Measurements from ENCODE around the gene CLIP4. TPM values are rescaled to one million over a fixed set of nuclear protein-coding genes. Genes with fewer than 3 reads are reported as not detected.

Gene CLIP4
- total and polyA plus RNA-seq, 2 of the 4 experiments (the other 2 are of a cell fraction): 29.7 to 66.3 TPM

GRCh38 chr2:29134933-29135332, 19.7 kb downstream of the CLIP4 start:
- ChIA-PET CTCF (interaction anchor here (1.3 kb wide), 1 partner anchor 11 kb away, joined by 3 read pairs; no protein-coding TSS in a partner anchor), POLR2A (ENCODE audit: unreplicated experiment) (no interaction called here)
- Histone ChIP-seq H3K27me3 (ENCODE audit: control insufficient read depth, insufficient read depth, low read length) (no peaks in the 10 kb centered on the region), H3K4me1 (ENCODE audit: control insufficient read depth, insufficient read depth, low read length) (peaks cover 8% of the 10 kb centered on the region), H2BK15ac (ENCODE audit: low read depth, low read length) (no peak overlapping the region), H4K20me1 (ENCODE audit: insufficient read depth, low read length) (no peaks in the 10 kb centered on the region), H3K9me1 (ENCODE audit: insufficient read depth, low read length) (no peaks in the 10 kb centered on the region), H3K79me1 (ENCODE audit: low read depth in 1 of 2, low read length in 2 of 2) (peaks cover 6 to 23% of the 10 kb centered on the region in 2 experiments), H3K23ac (ENCODE audit: low read depth, low read length) (no peak overlapping the region), H3K14ac (replicated peaks; ENCODE audit: low read depth, low read length) (no peak overlapping the region), H4K8ac (ENCODE audit: low read depth in 2 of 2, low read length in 2 of 2) (no peak overlapping the region), H2BK5ac (ENCODE audit: low read depth, low read length, poor library complexity, severe bottlenecking) (no peak overlapping the region), H3K18ac (ENCODE audit: low read depth, low read length) (no peak overlapping the region), H4K91ac (ENCODE audit: insufficient read depth, low read depth, low read length) (no peak overlapping the region), H3K36me3 (ENCODE audit: control insufficient read depth, insufficient read depth, low read length) (peaks cover 18% of the 10 kb centered on the region), H2BK120ac (ENCODE audit: low read depth, low read length) (no peak overlapping the region), H2AFZ (replicated peaks; ENCODE audit: low read length, poor library complexity) (no peak overlapping the region), H3K4me2 (ENCODE audit: low read depth, low read length) (no peak overlapping the region), H3K9ac (ENCODE audit: low read depth, low read length) (no peak overlapping the region), H2AK5ac (ENCODE audit: low read depth, low read length) (no peak overlapping the region), H4K5ac (ENCODE audit: low read depth, low read length) (no peak overlapping the region), H3K27ac (ENCODE audit: insufficient read depth, low read length) (no peak overlapping the region), H2AK9ac (replicated peaks; ENCODE audit: low read depth, low read length, poor library complexity) (no peak overlapping the region), H3K9me3 (ENCODE audit: control insufficient read depth, insufficient read depth, low read length) (no peaks in the 10 kb centered on the region), H3K56ac (ENCODE audit: extremely low read depth, insufficient read depth, low read length) (no peak overlapping the region), H3K4ac (ENCODE audit: low read depth, low read length) (no peak overlapping the region), H2BK20ac (ENCODE audit: low read depth, low read length) (no peak overlapping the region), H3K4me3 (ENCODE audit: insufficient read depth, low read depth, low read length) (no peak overlapping the region)
- no peak for ATAC-seq (ENCODE audit: low read depth)
- DNase-seq: no peak
- WGBS, 2 experiments (ENCODE audit: extremely low coverage in 2 of 2, insufficient read length in 1 of 2): no CpG with 5 or more reads among the region's 1 CpG
- intact Hi-C loops (cut with micrococcal nuclease) (no loop called here), dilution Hi-C loops (cut with HindIII; ENCODE audit: low sequenced_read_pairs, unreplicated experiment) (no loop called here), in situ Hi-C loops (cut with MboI; ENCODE audit: low sequenced_read_pairs) (no loop called here)
- TF ChIP-seq FOS (IDR thresholded peaks at IDR 0.05; ENCODE audit: low read depth, low read length) (no peak), MAFK (IDR thresholded peaks at IDR 0.05; ENCODE audit: low read depth, low read length) (no peak), CHD1 (IDR thresholded peaks at IDR 0.05; ENCODE audit: low read depth, low read length) (no peak), BHLHE40 (IDR thresholded peaks at IDR 0.05; ENCODE audit: low read depth, low read length) (no peak), RCOR1 (IDR thresholded peaks at IDR 0.05; ENCODE audit: insufficient replicate concordance, low read length) (no peak), USF2 (IDR thresholded peaks at IDR 0.05; ENCODE audit: low read depth, low read length) (no peak), RAD21 (IDR thresholded peaks at IDR 0.05; ENCODE audit: low read length) (no peak), CEBPB (IDR thresholded peaks at IDR 0.05; ENCODE audit: low read depth, low read length) (no peak), MAZ (IDR thresholded peaks at IDR 0.05; ENCODE audit: borderline replicate concordance, low read depth, low read length) (no peak), RFX5 (IDR thresholded peaks at IDR 0.05; ENCODE audit: low read depth, low read length) (no peak), SMC3 (IDR thresholded peaks at IDR 0.05; ENCODE audit: low read depth, low read length) (no peak), MXI1 (IDR thresholded peaks at IDR 0.05; ENCODE audit: borderline replicate concordance, low read depth, low read length) (no peak), NFE2L2 (IDR thresholded peaks at IDR 0.05; ENCODE audit: low read depth, low read length) (no peak), POLR2A (IDR thresholded peaks at IDR 0.05; ENCODE audit: low read depth, low read length) (no peak)
- TF ChIP-seq, protein P1, sequence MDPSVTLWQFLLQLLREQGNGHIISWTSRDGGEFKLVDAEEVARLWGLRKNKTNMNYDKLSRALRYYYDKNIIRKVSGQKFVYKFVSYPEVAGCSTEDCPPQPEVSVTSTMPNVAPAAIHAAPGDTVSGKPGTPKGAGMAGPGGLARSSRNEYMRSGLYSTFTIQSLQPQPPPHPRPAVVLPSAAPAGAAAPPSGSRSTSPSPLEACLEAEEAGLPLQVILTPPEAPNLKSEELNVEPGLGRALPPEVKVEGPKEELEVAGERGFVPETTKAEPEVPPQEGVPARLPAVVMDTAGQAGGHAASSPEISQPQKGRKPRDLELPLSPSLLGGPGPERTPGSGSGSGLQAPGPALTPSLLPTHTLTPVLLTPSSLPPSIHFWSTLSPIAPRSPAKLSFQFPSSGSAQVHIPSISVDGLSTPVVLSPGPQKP (IDR thresholded peaks at IDR 0.05; ENCODE audit: borderline replicate concordance, low read depth, low read length): no peak
- TF ChIP-seq, protein P2, sequence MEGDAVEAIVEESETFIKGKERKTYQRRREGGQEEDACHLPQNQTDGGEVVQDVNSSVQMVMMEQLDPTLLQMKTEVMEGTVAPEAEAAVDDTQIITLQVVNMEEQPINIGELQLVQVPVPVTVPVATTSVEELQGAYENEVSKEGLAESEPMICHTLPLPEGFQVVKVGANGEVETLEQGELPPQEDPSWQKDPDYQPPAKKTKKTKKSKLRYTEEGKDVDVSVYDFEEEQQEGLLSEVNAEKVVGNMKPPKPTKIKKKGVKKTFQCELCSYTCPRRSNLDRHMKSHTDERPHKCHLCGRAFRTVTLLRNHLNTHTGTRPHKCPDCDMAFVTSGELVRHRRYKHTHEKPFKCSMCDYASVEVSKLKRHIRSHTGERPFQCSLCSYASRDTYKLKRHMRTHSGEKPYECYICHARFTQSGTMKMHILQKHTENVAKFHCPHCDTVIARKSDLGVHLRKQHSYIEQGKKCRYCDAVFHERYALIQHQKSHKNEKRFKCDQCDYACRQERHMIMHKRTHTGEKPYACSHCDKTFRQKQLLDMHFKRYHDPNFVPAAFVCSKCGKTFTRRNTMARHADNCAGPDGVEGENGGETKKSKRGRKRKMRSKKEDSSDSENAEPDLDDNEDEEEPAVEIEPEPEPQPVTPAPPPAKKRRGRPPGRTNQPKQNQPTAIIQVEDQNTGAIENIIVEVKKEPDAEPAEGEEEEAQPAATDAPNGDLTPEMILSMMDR (conservative IDR thresholded peaks at IDR 0.05; ENCODE audit: low read depth, low read length): no peak
- BruUV-seq (replicated peaks): no TSS peak
